DMS153 (cell line): ENCODE data around the gene CIP2A.

ENCODE experiments used
- DNase-seq: peaks from one replicate; lab custom pipeline; 2025; lab: John Stamatoyannopoulos, UW

CIP2A gene

GRCh38 chr3:108562565-108562964, 26.7 kb downstream of the CIP2A start:
- no peak for DNase-seq

GRCh38 chr3:108555966-108556581, 33.2 kb downstream of the CIP2A start:
- no peak for DNase-seq

- DNase-seq, result no peak
Measured at GRCh38 chr3:108554913-108555571, 34.2 kb downstream of the CIP2A start.

- DNase-seq, result no peak
Measured at GRCh38 chr3:108554229-108554628, 35.0 kb downstream of the CIP2A start.

- DNase-seq, result peak; percentile 8
Measured at GRCh38 chr3:108552267-108553159, 36.7 kb downstream of the CIP2A start.

GRCh38 chr3:108548886-108549285, 40.4 kb downstream of the CIP2A start:
- no peak for DNase-seq

- no peak for DNase-seq
Measured at GRCh38 chr3:108548304-108548703, 40.9 kb downstream of the CIP2A start.

- DNase-seq, result no peak
Measured at GRCh38 chr3:108546692-108547091, 42.5 kb downstream of the CIP2A start.

- no peak for DNase-seq
Measured at GRCh38 chr3:108546247-108546646, 43.0 kb downstream of the CIP2A start.

GRCh38 chr3:108538083-108538482, 51.2 kb downstream of the CIP2A start:
- DNase-seq, result no peak

GRCh38 chr3:108528459-108529252, 60.6 kb downstream of the CIP2A start:
- DNase-seq, result no peak

GRCh38 chr3:108527817-108528216, 61.4 kb downstream of the CIP2A start:
- no peak for DNase-seq

GRCh38 chr3:108527109-108527508, 62.1 kb downstream of the CIP2A start:
- DNase-seq, result no peak

GRCh38 chr3:108525971-108526370, 63.3 kb downstream of the CIP2A start:
- DNase-seq, result no peak

GRCh38 chr3:108525256-108525655, 64.0 kb downstream of the CIP2A start:
- DNase-seq, result no peak

- no peak for DNase-seq
Measured at GRCh38 chr3:108524537-108524936, 64.7 kb downstream of the CIP2A start.

- DNase-seq, result no peak
Measured at GRCh38 chr3:108518895-108519294, 70.3 kb downstream of the CIP2A start.

- DNase-seq, result no peak
Measured at GRCh38 chr3:108516881-108517280, 72.4 kb downstream of the CIP2A start.

GRCh38 chr3:108513961-108514360, 75.3 kb downstream of the CIP2A start:
- no peak for DNase-seq

- no peak for DNase-seq
Measured at GRCh38 chr3:108512671-108513070, 76.6 kb downstream of the CIP2A start.

GRCh38 chr3:108511490-108511889, 77.7 kb downstream of the CIP2A start:
- no peak for DNase-seq

- no peak for DNase-seq
Measured at GRCh38 chr3:108511055-108511454, 78.2 kb downstream of the CIP2A start.
